CD4-positive, alpha-beta T cell treated with Interleukin-15 for 4 hours (primary cell): ENCODE results near the gene TRIM44.

Experiments used
- DNase-seq: peaks from one replicate; pipeline ENCODE4 v3.0.0-alpha.2; 2020; ENCODE audit warnings: low spot score

Gene TRIM44

GRCh38 chr11:35791088-35791958 lies 128.7 kb downstream of the TRIM44 start:
- DNase-seq: no peak

GRCh38 chr11:35792148-35792845 lies 129.7 kb downstream of the TRIM44 start:
- no peak for DNase-seq

- DNase-seq: no peak
Measured at GRCh38 chr11:35792846-35793192, 130.2 kb downstream of the TRIM44 start.

DNA sequence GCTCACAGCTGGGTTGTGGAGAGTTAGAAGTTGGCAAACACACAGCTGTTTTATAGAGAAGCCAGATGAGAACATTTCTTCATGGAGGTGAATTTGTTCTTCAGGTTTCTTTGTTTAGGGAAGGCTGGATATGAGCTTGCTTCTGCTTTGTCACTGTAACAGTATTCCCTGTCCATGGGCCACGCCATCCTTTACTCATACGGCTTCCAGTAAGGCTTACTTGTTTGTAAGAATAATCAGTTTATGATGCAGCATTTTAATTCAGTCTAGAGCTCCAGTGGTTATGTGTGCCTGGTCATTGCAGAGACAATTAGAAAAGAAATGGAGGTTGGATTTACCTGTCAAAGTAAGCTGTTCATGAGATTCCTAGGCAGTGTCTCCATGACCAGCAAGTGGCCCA lies 131.8 kb downstream of the TRIM44 start:
- no peak for DNase-seq

DNA sequence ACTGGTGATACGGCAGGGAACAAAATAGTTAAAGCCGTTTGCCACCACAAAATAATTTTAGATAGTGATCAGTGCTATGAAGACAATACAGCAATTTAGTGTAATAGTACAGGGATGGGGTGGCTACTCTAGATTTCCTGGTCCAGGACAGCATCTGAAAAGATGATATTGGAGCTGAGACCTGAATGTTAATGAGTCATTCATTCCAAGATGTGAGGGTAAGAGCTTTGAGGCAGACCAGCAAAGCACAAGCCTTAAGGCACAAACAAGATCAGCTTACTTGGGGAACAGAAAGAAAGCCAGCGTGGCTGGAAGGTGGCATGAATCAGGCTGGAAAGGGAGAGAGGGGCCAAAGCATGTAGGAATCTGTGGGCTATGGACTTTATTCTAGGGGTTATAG lies 132.3 kb downstream of the TRIM44 start:
- DNase-seq: no peak

DNA sequence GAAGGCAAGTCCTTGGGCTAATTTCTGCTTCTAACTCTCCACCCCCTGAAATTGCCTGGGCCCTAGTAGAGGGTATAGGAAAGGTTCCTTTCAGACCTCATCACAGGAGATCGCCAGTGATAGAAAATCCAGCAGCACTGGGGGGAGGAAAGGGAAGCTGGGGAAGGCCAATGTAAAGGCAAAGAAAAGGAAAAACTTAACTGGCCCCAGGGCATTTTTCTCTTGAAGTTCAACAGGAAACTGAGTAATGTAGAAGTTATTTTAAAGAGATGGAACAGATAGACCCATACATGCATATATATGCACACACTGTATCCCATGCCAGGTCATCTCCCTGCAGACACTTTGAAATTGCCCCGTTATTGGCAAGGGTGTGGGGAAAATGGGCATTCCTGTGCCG lies 134.0 kb downstream of the TRIM44 start:
- DNase-seq: no peak

DNA sequence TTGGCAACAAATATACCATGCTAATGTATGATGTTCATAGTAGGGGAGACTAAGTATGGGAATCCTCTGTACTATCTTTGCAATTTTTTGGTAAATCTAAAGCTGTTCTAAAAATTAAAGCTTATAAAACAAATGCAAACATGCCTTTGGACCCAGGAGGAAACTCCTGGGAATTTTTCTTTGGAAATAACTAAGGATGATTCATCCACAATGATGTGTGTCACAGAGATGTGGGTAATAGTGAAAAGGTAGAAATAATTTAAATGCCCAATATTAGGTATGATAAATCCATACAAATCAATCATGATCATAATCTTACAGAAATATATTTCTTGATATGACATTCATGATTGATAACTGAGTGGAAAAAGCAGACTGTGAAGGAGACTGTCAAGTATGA lies 135.8 kb downstream of the TRIM44 start:
- no peak for DNase-seq

- no peak for DNase-seq
Measured at GRCh38 chr11:35798983-35799382, 136.4 kb downstream of the TRIM44 start.

DNA sequence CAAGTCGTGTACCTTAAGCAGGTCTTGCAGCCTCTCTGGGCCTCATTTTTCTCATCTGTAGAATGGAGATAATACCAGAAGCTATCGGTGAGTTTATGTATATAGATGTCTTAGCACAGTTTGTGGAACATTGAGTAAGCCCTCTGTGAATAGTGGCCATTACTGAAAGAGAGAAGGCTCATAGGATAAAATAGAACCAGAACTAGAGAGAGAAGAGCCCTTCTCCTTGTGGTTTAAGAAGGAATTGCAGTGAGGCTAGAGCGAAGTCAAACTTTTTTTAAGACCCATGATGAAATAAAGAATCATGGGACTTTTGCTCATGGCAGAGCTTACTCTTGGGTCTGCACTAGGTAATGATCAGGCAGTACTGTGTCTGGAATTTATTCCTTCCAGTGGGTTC lies 137.1 kb downstream of the TRIM44 start:
- no peak for DNase-seq

DNA sequence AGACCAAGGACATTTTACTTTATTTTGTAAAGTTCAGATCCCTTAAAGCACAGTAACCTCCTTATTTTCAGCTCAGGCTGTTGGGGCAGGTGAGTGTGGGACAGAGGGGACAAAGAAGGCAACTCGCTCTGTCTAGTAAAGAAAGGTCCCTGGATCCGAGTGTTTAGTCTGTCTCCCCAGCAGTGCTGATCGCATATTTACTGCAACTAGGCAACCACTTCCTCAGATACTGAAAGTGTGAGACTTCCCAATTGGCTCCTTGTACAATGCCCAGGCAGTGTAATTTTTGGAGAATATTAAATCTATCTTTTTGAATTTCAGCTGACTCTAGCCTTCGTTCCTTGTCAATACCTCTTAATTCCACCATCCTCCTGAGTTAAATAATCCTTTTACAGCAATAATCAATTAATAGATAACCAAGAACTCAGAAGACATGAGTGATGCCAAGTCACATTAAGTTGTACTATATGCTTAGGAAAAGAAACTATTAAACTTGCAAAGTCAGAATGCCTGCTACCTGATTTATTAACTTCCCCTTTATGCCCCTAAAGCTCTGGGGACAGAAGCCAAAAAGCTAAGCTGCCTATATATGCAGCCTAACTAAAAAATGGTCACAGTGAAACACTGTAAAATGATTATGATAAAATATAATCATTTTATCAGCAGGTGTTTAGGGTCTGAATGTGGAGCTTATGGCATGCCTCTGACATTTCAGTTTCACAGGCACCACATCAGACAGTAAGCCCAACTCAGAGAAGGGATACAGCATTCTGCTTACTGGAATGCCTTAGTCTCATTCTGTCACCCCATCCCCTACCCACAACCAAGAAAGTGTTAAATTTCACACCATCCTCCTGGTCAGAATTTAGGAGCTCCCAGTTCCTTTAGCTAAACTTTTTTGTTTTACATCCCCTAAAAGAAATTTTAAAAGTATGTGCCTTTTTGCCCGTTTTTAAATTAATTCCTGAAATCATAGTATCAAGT lies 138.7 kb downstream of the TRIM44 start:
- DNase-seq: no peak

- no peak for DNase-seq
Measured at GRCh38 chr11:35802221-35802620, 139.6 kb downstream of the TRIM44 start.

DNA sequence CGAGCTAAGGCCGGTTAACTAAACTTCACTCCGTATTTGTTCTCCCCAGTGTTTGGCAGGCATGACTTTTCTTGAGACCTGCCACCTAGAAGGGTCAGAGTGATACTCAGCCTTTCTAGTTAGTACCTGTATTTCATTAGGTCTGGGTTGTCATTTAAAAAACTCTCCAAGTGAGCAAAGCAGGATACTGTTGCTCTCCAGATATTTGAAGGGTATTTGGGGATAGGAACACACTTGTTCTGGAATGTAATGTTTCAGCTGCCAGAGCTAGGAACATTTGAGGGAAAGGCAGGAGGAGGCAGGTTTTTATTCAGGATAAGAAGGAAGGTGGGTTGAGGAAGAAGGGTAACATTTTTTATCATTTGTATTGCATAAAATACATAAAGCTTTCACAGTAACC lies 140.1 kb downstream of the TRIM44 start:
- no peak for DNase-seq

DNA sequence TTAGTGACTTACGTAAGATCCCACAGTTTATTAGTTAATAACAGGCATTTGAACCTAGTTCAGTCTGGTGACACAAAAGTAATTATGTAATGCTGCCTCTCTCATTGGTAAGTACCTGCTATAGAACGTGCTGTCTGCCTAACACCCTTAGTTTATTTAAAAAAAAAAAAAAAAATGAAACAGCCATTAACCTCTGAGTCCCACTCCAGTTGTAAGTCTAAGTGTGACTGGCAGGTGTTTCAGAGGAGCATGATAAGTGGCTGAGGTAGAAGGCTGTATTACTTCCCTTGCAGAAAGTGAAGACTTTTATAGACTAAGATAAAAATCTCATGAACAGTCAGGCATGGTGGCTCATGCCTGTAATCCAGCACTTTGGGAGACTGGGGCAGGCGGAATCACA lies 140.5 kb downstream of the TRIM44 start:
- no peak for DNase-seq

- DNase-seq: no peak
Measured at GRCh38 chr11:35804451-35805040, 142.0 kb downstream of the TRIM44 start.

DNA sequence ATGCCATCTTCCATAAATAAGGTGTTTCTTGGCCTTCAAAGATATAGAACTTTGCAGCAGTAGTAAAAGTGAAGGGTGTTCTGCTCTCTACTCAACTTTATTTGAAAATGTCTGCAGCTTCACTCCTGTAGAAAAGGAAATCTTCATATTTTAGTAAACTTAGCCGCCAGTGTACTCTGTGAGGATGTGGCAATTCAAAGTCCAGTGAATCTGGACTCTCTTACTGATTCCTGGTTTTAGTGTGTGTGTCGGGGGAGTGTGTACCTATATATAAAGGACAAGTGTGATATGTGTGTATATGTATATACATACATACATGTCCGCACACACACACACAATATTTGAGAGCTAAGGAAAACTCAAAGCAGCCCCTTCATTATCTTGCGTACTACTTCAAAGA lies 147.0 kb downstream of the TRIM44 start:
- DNase-seq: no peak

DNA sequence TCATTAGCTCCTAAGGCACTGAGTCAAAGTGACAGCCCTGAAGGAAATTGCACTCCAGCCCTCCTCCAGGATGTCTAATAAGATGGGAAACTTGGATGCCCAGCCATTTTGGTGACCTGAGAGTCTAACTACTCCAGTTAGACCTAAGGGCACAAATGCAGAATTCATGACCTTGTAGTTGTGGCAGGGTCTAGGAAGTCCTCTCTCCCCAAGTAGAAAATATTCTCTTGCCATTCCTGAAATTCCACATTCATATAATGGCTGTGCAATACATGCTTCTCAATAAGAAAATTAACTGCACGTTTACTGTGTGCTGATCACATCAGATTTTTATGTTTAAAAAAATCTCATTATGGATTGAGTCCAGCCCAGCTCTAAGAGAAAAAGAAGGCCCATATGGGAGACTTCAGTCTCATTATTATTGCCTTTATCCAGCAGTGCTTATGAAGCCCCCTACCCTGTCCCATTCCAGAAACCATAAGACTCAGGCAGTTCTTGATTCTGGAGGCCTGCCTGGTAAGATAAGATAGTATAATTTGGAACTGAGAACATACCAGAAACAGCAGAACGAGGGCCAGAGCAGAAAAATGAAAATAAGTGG lies 147.6 kb downstream of the TRIM44 start:
- no peak for DNase-seq

DNA sequence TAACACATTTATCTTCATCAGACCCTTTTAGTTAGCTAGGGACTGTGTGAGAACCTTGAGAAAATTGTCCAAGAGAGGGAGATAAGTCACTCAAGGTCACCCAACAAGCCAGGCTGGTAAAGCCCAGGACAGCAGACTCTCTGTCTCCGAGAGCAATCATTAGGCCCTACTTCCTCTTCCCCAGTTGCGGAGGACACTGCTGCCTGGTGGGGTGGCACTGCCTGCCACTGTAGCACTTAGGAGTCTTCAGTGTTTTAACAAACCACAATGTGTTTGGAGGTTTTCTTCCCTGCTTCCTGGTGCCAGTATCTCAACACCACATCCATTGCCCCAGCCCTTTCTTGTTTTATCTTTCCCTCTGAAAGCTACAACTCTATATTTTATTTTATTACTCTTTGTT lies 149.2 kb downstream of the TRIM44 start:
- DNase-seq: no peak

DNA sequence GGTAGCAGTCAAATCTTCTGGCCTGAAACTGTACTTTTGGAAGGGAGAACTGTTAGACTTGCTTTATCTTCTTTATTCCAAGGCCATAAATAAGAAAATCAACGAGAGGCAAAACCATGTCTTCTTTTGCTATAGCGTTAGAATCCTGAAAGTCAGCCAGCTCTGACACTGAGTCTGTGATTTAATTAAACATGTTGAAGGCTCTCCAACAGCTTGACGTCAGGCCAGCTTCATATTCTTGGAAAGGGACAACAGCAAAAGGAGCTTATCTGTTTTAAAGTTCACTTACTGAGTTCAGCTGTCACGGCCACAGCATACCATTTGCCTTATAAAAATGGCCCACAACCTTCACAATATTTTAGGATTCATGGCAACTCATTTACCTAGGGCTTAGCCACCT lies 150.3 kb downstream of the TRIM44 start:
- no peak for DNase-seq

DNA sequence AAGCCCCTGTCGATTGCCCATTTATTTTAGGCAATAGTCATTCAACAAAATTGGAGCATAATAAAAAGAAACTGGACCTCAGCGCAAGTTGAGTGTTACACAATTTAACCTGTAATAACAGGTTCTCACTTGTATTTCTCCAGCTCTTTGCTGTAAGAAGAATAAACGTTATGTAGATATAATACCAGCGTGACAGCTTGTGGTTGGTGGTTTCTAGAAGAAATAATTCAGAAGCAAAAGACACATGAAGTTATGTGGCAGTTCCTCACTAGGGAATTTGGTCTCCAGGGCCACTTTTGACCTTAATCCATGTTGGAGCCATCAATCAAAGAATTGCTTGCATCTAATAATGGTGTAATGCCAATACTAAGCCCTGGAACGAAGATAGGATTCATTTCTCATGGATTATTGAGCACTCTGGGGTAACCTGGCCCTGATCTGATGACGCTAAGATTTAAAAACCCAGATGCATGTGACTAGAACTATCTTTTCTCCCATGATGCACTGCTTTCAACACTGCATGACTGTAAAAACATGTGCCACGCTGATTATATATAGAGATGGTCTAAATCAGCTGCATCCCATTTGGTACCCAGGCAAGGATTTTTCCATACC lies 151.6 kb downstream of the TRIM44 start:
- no peak for DNase-seq

GRCh38 chr11:35814720-35815305 lies 152.2 kb downstream of the TRIM44 start:
- no peak for DNase-seq
